Measurements from ENCODE around the gene AHRR. TPM values are rescaled to one million over a fixed set of nuclear protein-coding genes. Genes with fewer than 3 reads are reported as not detected.

The AHRR gene
- total and polyA plus RNA-seq, 10 of the 15 experiments (the other 5 are each of a cell fraction or from before 2014, with no cell fraction given) = 0.90 to 35.2 (median 19.2) TPM

GRCh38 chr5:428754-429452 is 107.4 kb downstream of the AHRR start:
- SMC1A ChIA-PET (ENCODE audit: uncharacterized antibody, unreplicated experiment) = interaction anchor here (0.6 to 1.5 kb wide), 2 partner anchors 109 to 112 kb away, joined by 3 to 9 read pairs; no protein-coding TSS in a partner anchor
- RAD21 ChIA-PET (ENCODE audit: unreplicated experiment) = interaction anchor here (6.0 kb wide), 1 partner anchor 112 kb away, joined by 82 read pairs; no protein-coding TSS in a partner anchor
- no peak for TF ChIP-seq ZBTB40 (IDR thresholded peaks at IDR 0.05; ENCODE audit: borderline replicate concordance)
- TF ChIP-seq IRF5 (IDR thresholded peaks at IDR 0.05; ENCODE audit: borderline replicate concordance) = no peak
- no peak for TF ChIP-seq ZBTB4 (CRISPR knock-in tag; IDR thresholded peaks at IDR 0.05)
- no peak for TF ChIP-seq SMARCA5 (IDR thresholded peaks at IDR 0.05)
- no peak for TF ChIP-seq SIX5 (IDR thresholded peaks at IDR 0.05; ENCODE audit: low read depth, low read length, severe bottlenecking)
- TF ChIP-seq USF2 (IDR thresholded peaks at IDR 0.05; ENCODE audit: borderline replicate concordance, low read depth, low read length) = no peak
- TF ChIP-seq NR2C2 (IDR thresholded peaks at IDR 0.05; ENCODE audit: borderline replicate concordance, control insufficient read depth, insufficient read length, low read depth) = no peak
- TF ChIP-seq ELK1 (IDR thresholded peaks at IDR 0.05; ENCODE audit: low read depth, low read length) = no peak

More at GRCh38 chr5:428754-429452, 107.4 kb downstream of the AHRR start:
- H2AFZ ChIP-seq (ENCODE audit: control insufficient read depth, low read depth, low read length) = no peak overlapping the region
- H3K4me1 ChIP-seq (ENCODE audit: control insufficient read depth, insufficient read depth, low read length) = peaks cover 27% of the 10 kb centered on the region
- no peak overlapping the region for H3K9ac ChIP-seq (ENCODE audit: control insufficient read depth, insufficient read depth, low read length)
- H3K9me3 ChIP-seq (replicated peaks; ENCODE audit: control insufficient read depth, insufficient read depth, low read length) = no peaks in the 10 kb centered on the region
- H4K20me1 ChIP-seq (ENCODE audit: control insufficient read depth, insufficient read depth) = no peaks in the 10 kb centered on the region
- H3K79me2 ChIP-seq (ENCODE audit: control insufficient read depth, insufficient read depth, low read length) = no peaks in the 10 kb centered on the region; the same call in none of the 2 replicates
- DNase-seq (ENCODE audit: low read depth, low spot score) (no peak), FAIRE-seq (no peak), ATAC-seq (no peak)
- H3K27ac ChIP-seq (ENCODE audit: control insufficient read depth, insufficient read depth) = no peak overlapping the region
- peaks cover 3 to 21% of the 10 kb centered on the region in 2 experiments; a peak in 3 of 4 replicates for H3K36me3 ChIP-seq (ENCODE audit: control insufficient read depth in 2 of 2, insufficient read depth in 2 of 2, low read length in 1 of 2)
- 60% methylated on average over 22 of the region's 22 CpGs for whole genome bisulfite sequencing (ENCODE audit: insufficient coverage, insufficient replicate concordance, low lambda C conversion rate, missing lambda C conversion rate)
- intact Hi-C loops (cut with micrococcal nuclease; ENCODE audit: unreplicated experiment) = no loop called here
- no peaks in the 10 kb centered on the region for H3K27me3 ChIP-seq (replicated peaks in 1 of 2; ENCODE audit: control insufficient read depth in 2 of 2, insufficient read depth in 2 of 2, low read length in 1 of 2)
- in situ Hi-C loops (cut with MboI) = no loop called here
- H3K4me3 ChIP-seq = no peak overlapping the region
- BruUV-seq (replicated peaks) = no TSS peak
- POLR2A ChIA-PET = no interaction called here
- CTCF ChIA-PET = interaction anchor here (1.2 to 6.4 kb wide), 2 partner anchors 17 to 110 kb away, joined by 5 to 126 read pairs; partner anchors contain the start of gene AHRR
- no peak overlapping the region for H3K4me2 ChIP-seq (ENCODE audit: control insufficient read depth, insufficient read depth)

Data from GM12878 (cell line).